ENCODE measurements around the gene SAMD4A.

DNA sequence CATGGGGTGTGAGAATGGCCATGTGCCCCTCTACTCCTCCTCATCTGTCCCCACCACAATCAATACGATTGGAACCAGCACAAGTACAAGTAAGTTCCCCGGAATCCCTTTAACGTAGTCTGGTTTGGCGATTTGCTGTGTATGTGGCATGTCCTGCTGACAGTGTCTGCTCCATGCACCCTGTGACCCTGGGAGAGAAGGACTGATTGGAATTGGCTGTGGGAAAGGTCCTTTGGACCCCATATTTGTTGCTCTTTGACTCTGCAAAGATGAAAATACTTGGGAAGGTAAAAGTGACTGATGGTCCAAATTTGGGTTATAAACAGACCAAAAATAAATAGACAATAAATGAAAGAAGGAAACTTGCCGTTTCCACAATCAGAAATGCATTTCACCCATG, 135.6 kb downstream of the SAMD4A start:
- TF ChIP-seq CTCF (IDR thresholded peaks at IDR 0.05) (no peak), POLR2A (IDR thresholded peaks at IDR 0.05) (no peak), EP300 (IDR thresholded peaks at IDR 0.05; ENCODE audit: low read depth) (no peak), POLR2AphosphoS5 (IDR thresholded peaks at IDR 0.05) (no peak)

All from transverse colon (tissue), 4 donors.